Activated CD4-positive, alpha-beta T cell treated with anti-CD3 and anti-CD28 coated beads, Interleukin-2, amount 50 U/mL, for 1 hour (primary cell): ENCODE results near the gene TEX13B.
A peak's percentile ranks its signal among the peaks of the same experiment; 100 is the strongest.
"Not testable (repeated sequence)": the region's sequence is repeated elsewhere in the genome, so short reads cannot be mapped to it uniquely, and the experiment has no call there.

Source experiments
- DNase-seq: peaks from one replicate; pipeline ENCODE4 v3.0.0-alpha.2; 2020

Gene TEX13B

GRCh38 chrX:107982356-107982755 is at the start of gene TEX13B:
TEX13B (minus strand) TSS chrX:107982370; CDS start chrX:107982127, 243 bp downstream.
- DNase-seq = no peak

GRCh38 chrX:108029928-108030711 is 48.0 kb upstream of the TEX13B start:
- no peak for DNase-seq

GRCh38 chrX:108028854-108029253 is 46.7 kb upstream of the TEX13B start:
- DNase-seq = no peak

GRCh38 chrX:108025954-108026600 is 43.9 kb upstream of the TEX13B start:
- DNase-seq = no peak

- DNase-seq = no peak
Observed at GRCh38 chrX:108025376-108025775, 43.2 kb upstream of the TEX13B start.

GRCh38 chrX:108022491-108023089 is 40.4 kb upstream of the TEX13B start:
- no peak for DNase-seq

GRCh38 chrX:108020631-108021030 is 38.5 kb upstream of the TEX13B start:
- no peak for DNase-seq

- DNase-seq = no peak
Observed at GRCh38 chrX:108019382-108019875, 37.3 kb upstream of the TEX13B start.

GRCh38 chrX:108018656-108019381 is 36.6 kb upstream of the TEX13B start:
- DNase-seq = peak; percentile 39

- DNase-seq = peak; percentile 13
Observed at GRCh38 chrX:108001218-108001814, 19.1 kb upstream of the TEX13B start.

- DNase-seq = no peak
Observed at GRCh38 chrX:108000751-108001150, 18.6 kb upstream of the TEX13B start.

GRCh38 chrX:107996124-107996523 is 14.0 kb upstream of the TEX13B start:
- no peak for DNase-seq

GRCh38 chrX:107985033-107985432 is 2.9 kb upstream of the TEX13B start:
- DNase-seq = no peak

- DNase-seq = no peak
Observed at GRCh38 chrX:107979534-107979933, 2.6 kb downstream of the TEX13B start.

- no peak for DNase-seq
Observed at GRCh38 chrX:107978707-107979307, 3.4 kb downstream of the TEX13B start.

GRCh38 chrX:107978071-107978470 is 4.1 kb downstream of the TEX13B start:
- DNase-seq = no peak

GRCh38 chrX:107971636-107972035 is 10.5 kb downstream of the TEX13B start:
- no peak for DNase-seq

- DNase-seq = no peak
Observed at GRCh38 chrX:107970073-107970472, 12.1 kb downstream of the TEX13B start.

GRCh38 chrX:107968623-107969022 is 13.5 kb downstream of the TEX13B start:
- no peak for DNase-seq

GRCh38 chrX:107955337-107955736 is 26.8 kb downstream of the TEX13B start:
- not testable (repeated sequence) for DNase-seq

- DNase-seq = no peak
Observed at GRCh38 chrX:107940095-107940494, 42.1 kb downstream of the TEX13B start.

GRCh38 chrX:107936434-107936730 is 45.8 kb downstream of the TEX13B start:
- DNase-seq = no peak
